ENCODE results near the gene ZNF763. TPM values are rescaled to one million over a fixed set of nuclear protein-coding genes. Genes with fewer than 3 reads are reported as not detected.

The ZNF763 gene
- total RNA-seq = 8.5 TPM

DNA sequence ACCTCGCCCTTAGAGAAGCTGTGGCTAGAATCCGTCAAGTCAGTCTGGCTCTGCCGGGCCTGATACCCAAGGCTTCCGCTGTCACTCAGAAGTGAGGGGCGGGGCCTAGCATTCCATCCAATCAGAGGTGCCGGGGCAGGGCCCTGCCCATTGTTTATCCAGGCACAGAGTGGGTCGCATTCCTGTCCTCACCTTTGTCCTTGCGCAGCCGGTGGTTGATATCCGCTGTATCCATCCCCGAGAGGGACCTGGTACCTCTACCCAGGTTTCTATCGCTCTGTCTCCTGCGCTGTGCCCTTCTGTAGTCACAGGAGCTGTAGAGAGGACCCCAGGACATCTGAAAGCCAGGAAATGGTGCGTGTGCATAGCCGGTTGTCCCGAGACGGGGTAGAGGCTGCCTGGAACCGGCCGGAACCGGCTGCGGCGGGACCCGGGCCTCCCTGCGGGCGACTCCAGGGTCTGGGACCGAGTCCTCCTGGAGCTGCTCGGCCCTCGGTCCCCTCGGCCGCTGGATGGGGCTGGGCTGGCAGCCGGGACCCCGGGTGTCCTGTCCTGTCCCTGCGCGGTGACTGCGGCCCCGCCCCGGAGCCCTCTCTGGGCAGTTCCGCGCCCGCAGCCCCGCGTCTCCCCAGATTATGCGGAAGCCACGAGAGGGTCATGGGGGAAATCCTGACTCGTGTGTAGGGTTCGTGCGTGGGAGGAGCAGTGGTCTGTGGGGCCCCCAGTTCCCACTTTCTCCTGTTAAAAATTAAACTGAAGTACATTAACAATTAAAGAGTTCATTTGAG, at the start of gene ZNF763:
Gene ZNF763, plus strand, starts transcription at position 183 of the 788 bp plus-strand sequence. Its CDS starts 169 bp downstream, at position 352.

GRCh38 chr19:11924886-11925650, 39.8 kb upstream of the ZNF763 start, which contains the start of gene ZNF700:
TSS of gene ZNF700 (plus strand) at chr19:11925107. CDS start at chr19:11925211, 104 bp downstream.

Small RNA genes within 50 kb of the gene (small RNA-seq; reads per million reads assigned to genes)
- gene RNA5SP464 (ENCODE audit: low replicate concordance) = not detected
- not detected for gene RNA5SP465 (ENCODE audit: low replicate concordance)

Other genes with a start within 250 kb of the ZNF763 start
- gene ZNF823, start 226.1 kb upstream of the ZNF763 start, total RNA-seq = 15.2 TPM
- gene ZNF441, start 198.0 kb upstream of the ZNF763 start, total RNA-seq = 23.7 TPM
- 3.8 TPM for gene ZNF491, start 166.5 kb upstream of the ZNF763 start, total RNA-seq
- gene ZNF440, start 150.8 kb upstream of the ZNF763 start, total RNA-seq = 17.0 TPM
- 15.8 TPM for gene ZNF439, start 116.3 kb upstream of the ZNF763 start, total RNA-seq
- gene ZNF69, start 77.3 kb upstream of the ZNF763 start, total RNA-seq = 23.3 TPM
- 15.2 TPM for gene ZNF700, start 39.9 kb upstream of the ZNF763 start, total RNA-seq
- gene ZNF433, start 70.6 kb downstream of the ZNF763 start, total RNA-seq = 26.7 TPM
- gene ZNF878, start 87.9 kb downstream of the ZNF763 start, total RNA-seq = 0.93 TPM
- 27.0 TPM for gene ZNF844, start 99.7 kb downstream of the ZNF763 start, total RNA-seq
- gene ZNF20, start 175.3 kb downstream of the ZNF763 start, total RNA-seq = 13.5 TPM
- 22.8 TPM for gene ZNF625, start 191.7 kb downstream of the ZNF763 start, total RNA-seq
- 17.4 TPM for gene ZNF136, start 198.1 kb downstream of the ZNF763 start, total RNA-seq

All from metanephros (tissue), 2 donors.